ENCODE data around the gene PNMA1. TPM values are rescaled to one million over a fixed set of nuclear protein-coding genes. Genes with fewer than 3 reads are reported as not detected.

PNMA1 gene
- total RNA-seq, 2 donors from 2014 or later: 15.3 to 47.1 TPM

DNA sequence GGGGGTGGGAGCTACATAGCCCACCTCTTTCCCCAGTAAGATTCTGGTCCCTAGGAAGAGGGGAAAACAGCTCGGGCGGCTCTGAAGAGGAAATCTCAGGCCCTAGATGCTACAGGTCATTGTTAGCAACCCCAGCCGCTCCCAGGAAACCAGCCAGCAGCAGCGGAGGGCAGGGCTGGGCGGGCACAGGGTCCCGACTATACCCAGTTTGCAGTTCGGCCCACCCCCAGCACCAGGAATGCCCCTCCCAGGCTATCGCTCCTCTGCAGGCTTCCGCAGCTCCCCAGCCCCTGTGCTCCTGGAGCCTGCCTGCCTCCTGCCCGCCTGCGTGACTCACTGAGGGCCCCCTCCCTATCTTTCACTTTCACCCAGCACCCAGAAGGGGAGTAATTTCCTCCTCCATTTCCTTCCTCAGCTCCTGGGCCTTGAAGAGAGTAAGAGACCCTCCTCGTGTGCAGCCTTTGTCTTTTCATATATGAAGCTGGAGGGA, 27.2 kb upstream of the PNMA1 start:
- peak; percentile 83 to 92 for DNase-seq
- ATAC-seq: peak; percentile 66
- intact Hi-C loops (cut with DNase I, micrococcal nuclease): no loop called here

DNA sequence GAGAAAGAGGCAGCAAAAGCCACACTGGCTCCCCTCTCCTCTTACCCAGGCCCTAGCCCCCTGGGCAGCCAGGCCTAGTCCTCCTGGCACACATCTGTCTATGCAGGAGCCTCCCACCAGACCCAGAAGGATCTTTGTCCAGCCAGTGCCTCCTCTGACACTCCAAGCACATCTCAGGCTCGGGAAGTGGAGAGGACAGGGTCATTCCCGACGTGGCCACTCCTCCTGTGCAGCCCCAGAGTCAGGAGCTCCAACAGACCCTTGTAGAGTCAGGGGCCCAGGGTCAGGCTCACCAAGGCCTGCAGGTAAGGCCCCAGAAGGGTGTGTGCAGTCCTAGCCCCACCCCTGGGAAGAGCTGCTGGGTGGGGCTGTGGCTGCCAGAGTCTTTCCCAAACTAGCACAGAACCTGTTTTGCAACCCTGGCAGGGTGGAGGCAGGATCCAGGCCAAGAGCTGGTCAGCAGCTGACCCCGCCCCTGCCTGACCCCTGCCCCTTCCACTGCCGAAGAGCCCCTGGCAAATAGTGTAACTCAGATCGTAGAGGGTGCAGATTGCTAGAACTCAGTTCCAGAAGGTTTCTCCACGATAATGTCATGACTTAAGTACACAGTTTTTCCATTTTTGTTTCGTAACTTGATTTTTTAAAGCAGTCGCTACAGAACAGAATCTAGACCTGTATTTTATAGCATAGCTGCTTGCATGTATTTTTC, 26.6 kb upstream of the PNMA1 start:
- peak; percentile 90 to 95 for DNase-seq
- peak; percentile 73 for ATAC-seq
- intact Hi-C loops (cut with DNase I, micrococcal nuclease): no loop called here

DNA sequence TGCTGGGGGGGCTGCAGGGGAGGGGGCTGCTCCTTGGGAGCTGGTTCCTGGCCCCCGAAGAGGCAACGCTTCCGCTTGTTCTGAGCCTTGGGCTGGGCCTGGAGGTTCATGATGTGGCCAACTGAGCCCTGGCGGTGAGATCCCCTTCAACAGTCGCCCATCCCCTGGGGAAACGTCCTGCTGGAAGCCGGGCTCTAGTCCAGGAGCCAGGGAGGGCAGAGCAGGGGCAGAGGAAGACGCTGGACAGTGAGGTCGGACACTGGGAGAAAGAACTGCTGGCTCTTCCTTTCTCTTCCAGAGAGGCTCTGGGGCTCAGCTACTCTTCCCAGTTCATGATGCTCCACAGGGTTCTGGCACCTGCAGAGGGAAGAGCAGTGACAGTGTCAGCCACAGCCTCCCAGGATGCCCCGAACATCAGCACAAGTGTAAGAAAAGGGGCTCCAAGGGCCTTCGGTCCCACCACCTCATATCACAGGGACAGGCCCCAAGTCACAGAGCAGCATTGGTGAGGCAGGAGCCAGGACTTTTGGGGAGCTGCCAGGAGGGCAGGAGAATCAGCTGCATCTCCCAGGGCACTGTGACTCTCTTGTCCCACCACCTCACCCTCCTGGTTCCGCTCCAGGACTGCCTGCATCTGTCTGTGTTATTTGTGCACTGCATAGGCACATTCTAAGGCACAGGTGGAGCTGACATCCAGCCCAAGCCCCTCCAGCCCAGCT, 25.9 kb upstream of the PNMA1 start:
- ATAC-seq: no peak
- intact Hi-C loops (cut with DNase I, micrococcal nuclease): no loop called here
- DNase-seq: no peak

GRCh38 chr14:73739174-73739898, 25.2 kb upstream of the PNMA1 start:
- DNase-seq (no peak), ATAC-seq (no peak)

GRCh38 chr14:73738518-73739173, 24.5 kb upstream of the PNMA1 start:
- DNase-seq (no peak), ATAC-seq (no peak)
- intact Hi-C loops (cut with DNase I, micrococcal nuclease): no loop called here

More at GRCh38 chr14:73739174-73739898, 25.2 kb upstream of the PNMA1 start:
- intact Hi-C loops (cut with DNase I, micrococcal nuclease): no loop called here

DNA sequence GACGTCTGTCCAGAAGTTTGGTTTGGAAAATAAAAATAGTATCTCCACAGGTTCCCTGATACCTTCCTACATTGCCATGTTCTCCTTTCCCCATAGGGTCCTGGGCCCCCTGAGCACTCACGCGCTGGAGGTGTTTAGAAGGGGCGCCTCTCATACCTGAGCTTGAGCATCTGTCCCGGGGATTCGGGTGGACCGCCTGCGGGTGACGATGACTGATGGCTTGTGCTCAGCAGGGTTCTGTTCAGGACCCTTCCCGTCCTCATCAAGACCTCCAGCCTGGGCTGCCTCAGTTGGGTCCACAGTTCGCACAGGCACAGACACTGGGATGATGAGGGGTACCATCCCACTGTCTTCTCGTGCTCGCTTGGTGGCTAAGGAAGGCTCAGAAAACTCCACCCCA, 22.7 kb upstream of the PNMA1 start:
- intact Hi-C loops (cut with DNase I, micrococcal nuclease): no loop called here
- DNase-seq: no peak
- no peak for ATAC-seq

- intact Hi-C loops (cut with DNase I, micrococcal nuclease): no loop called here
- ATAC-seq (no peak), DNase-seq (peak in 1 of 2 donors; percentile 31)
Observed at GRCh38 chr14:73732006-73732405, 17.8 kb upstream of the PNMA1 start.

DNA sequence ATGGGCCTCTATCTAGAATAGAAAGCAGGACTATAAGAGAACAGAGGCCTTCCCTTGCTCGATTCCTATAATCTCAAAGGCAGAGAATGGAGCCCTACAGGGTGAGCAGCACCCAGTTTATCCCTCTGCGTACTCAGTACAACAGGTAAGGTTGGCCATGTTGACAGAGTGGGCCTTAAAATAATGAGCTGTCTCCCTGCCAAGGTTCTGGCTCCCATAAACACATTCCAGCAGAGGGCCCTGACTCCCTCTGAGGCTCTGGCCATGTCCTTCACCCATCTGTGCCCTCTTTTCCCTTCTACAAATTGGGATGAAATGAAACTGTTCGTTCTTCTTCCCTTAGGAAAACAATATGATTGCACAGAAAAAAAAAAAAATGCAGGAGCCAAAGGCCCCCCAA, 16.9 kb upstream of the PNMA1 start:
- intact Hi-C loops (cut with DNase I, micrococcal nuclease): no loop called here
- DNase-seq (peak in 1 of 2 donors; percentile 35), ATAC-seq (peak; percentile 32)

DNA sequence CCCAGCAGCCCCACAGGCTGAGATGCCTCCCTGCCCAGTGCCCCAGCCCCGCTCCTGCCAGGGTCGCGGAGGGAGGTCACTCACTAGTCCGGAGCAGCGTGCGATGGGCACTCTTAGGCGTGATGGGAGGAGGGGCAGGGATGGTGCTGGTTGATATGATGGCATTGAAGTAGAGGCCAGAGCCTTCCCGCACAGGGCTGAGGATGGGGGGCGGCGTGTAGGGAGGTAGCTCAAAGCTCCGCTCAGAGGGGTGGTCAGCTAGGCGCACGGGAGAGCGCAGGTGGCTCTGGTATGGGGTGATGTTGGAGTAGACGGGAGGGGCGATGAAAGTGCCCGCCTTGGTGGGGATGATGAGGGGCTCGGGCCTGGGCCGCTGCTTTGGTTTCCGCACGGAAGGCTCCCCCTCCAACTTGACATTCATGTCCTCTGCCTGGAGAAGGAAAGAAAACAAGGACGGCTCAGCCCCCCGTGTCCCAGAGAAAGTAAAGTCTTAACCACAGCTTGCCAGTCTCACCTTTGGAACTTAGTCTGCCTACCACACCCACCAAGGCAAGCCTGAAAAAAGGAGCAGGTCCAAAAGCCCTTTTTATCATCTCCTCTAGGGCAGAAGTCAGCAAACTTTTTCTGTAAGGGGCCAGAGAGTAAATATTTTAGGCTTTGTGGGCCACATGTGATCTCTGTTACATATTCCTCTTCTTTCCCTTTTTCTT, 15.5 kb upstream of the PNMA1 start:
- ATAC-seq (peak; percentile 64), DNase-seq (peak in 1 of 2 donors; percentile 56)
- intact Hi-C loops (cut with DNase I, micrococcal nuclease): loop anchor here (5.0 to 10.0 kb wide), 2 partner anchors 95 to 98 kb away; no protein-coding TSS in a partner anchor

- ATAC-seq (peak; percentile 80), DNase-seq (peak; percentile 88 to 94)
- intact Hi-C loops (cut with DNase I, micrococcal nuclease): loop anchor here (5.0 to 10.0 kb wide), 2 partner anchors 96 to 98 kb away; no protein-coding TSS in a partner anchor
Observed at GRCh38 chr14:73728717-73729330, 14.6 kb upstream of the PNMA1 start.

DNA sequence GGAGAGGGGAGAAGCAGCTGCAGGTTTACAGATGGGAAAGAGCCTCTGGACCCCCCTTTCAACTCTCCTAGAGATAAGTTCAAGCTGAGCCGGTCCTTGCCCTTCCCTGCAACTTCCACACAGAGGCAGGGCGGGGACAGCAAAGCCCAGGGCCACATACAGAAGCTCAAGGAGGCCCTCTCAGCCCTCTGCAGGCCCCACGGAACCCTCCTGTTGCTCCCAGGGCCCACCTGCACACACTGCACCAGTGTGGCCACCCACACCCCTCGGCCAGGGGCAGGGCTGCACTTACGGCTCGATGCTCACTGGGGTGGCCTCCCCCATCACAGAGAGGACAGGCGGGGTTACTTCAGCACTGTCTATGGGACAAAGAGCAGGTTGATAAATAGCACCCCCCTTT, 13.0 kb upstream of the PNMA1 start:
- intact Hi-C loops (cut with DNase I, micrococcal nuclease): loop anchor here (5.0 to 10.0 kb wide), 2 partner anchors 98 to 100 kb away; no protein-coding TSS in a partner anchor
- ATAC-seq: no peak
- DNase-seq: no peak

- ATAC-seq (no peak), DNase-seq (peak in 1 of 2 donors; percentile 18)
- intact Hi-C loops (cut with DNase I, micrococcal nuclease): loop anchor here (5.0 to 10.0 kb wide), 2 partner anchors 99 to 101 kb away; no protein-coding TSS in a partner anchor
Observed at GRCh38 chr14:73726025-73726961, 12.1 kb upstream of the PNMA1 start.

- DNase-seq (no peak), ATAC-seq (no peak)
- intact Hi-C loops (cut with DNase I, micrococcal nuclease): loop anchor here (5.0 to 10.0 kb wide), 2 partner anchors 99 to 102 kb away; no protein-coding TSS in a partner anchor
Observed at GRCh38 chr14:73725116-73726024, 11.2 kb upstream of the PNMA1 start.

DNA sequence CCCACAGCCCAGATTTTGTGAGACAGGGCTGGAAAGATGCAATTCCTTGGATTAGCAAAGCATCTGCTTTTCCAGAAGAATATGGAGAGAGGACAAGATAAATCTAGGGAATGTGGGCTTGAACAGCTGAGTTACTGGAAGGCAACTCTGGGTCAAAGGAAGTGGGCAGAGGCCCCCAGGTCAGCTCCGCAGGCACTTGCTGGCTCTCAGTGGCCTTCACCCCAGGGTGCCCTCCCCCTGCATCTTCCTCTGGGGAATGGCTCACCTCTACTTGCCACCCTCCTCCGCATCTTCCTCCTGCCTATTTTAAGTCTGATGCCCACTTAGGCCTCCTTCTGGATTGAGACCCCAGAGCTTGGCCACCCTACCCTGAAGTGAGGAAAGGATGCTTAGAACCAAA, 10.5 kb upstream of the PNMA1 start:
- DNase-seq (no peak), ATAC-seq (no peak)
- intact Hi-C loops (cut with DNase I, micrococcal nuclease): loop anchor here (5.0 to 10.0 kb wide), 2 partner anchors 100 to 103 kb away; no protein-coding TSS in a partner anchor
